Astrocyte (in vitro differentiated cells and primary cell): ENCODE data around the gene RAB5B. TPM values are rescaled to one million over a fixed set of nuclear protein-coding genes. Genes with fewer than 3 reads are reported as not detected.

Experiments used
- DNase-seq: peaks from one replicate; pipeline ENCODE4 v3.0.0-alpha.2; 2010; ENCODE audit warnings: low read depth
- FAIRE-seq: peaks from 2 replicates; lab custom pipeline; 2011; peaks lifted over from hg19 to GRCh38; lab: Jason Lieb, UNC
- H2AFZ ChIP-seq: 2 replicates; pipeline ENCODE4 v1.6.0; 2012; ENCODE audit warnings: low read depth, low read length, inconsistent platforms
- H3K27ac ChIP-seq: 2 replicates; pipeline ENCODE4 v1.5.1; 2011; ENCODE audit warnings: low read depth, low read length, inconsistent platforms
- H3K27me3 ChIP-seq: 2 replicates; pipeline ENCODE4 v1.6.0; 2011; ENCODE audit warnings: low read length, inconsistent platforms; ENCODE audit not compliant: insufficient read depth
- H3K36me3 ChIP-seq: 2 replicates; pipeline ENCODE4 v1.5.1; 2011; ENCODE audit warnings: low read length, inconsistent platforms; ENCODE audit not compliant: insufficient read depth
- H3K4me1 ChIP-seq: 2 replicates; pipeline ENCODE4 v1.5.1; 2011; ENCODE audit warnings: low read length, inconsistent platforms; ENCODE audit not compliant: insufficient read depth
- H3K4me2 ChIP-seq: 2 replicates; pipeline ENCODE4 v1.6.0; 2012; ENCODE audit warnings: low read length, inconsistent platforms
- H3K4me3 ChIP-seq: 2 replicates; pipeline ENCODE4 v1.5.1; 2011; ENCODE audit warnings: low read depth, mild to moderate bottlenecking, low read length, inconsistent platforms; ENCODE audit not compliant: insufficient read depth
- H3K79me2 ChIP-seq: 2 replicates; pipeline ENCODE4 v1.6.0; 2012; ENCODE audit warnings: mild to moderate bottlenecking, low read length, inconsistent platforms; ENCODE audit not compliant: insufficient read depth
- H3K9ac ChIP-seq: 2 replicates; pipeline ENCODE4 v1.6.0; 2012; ENCODE audit warnings: mild to moderate bottlenecking, low read length, inconsistent platforms
- H3K9me3 ChIP-seq: 2 replicates; pipeline ENCODE4 v1.5.1; 2012; ENCODE audit warnings: low read depth, mild to moderate bottlenecking, low read length, inconsistent platforms; ENCODE audit not compliant: insufficient read depth
- H4K20me1 ChIP-seq: 2 replicates; pipeline ENCODE4 v1.6.0; 2012; ENCODE audit warnings: low read length, inconsistent platforms; ENCODE audit not compliant: insufficient read depth
- H3K27ac Mint-ChIP-seq: one replicate; pipeline ENCODE4 v1.8.0; 2021; ENCODE audit warnings: mild to moderate bottlenecking, mixed read lengths; ENCODE audit not compliant: unreplicated experiment
- H3K27me3 Mint-ChIP-seq: one replicate; pipeline ENCODE4 v1.8.0; 2021; ENCODE audit warnings: low read depth, mixed read lengths; ENCODE audit not compliant: unreplicated experiment
- H3K36me3 Mint-ChIP-seq: one replicate; pipeline ENCODE4 v1.8.0; 2021; ENCODE audit warnings: low read depth, mixed read lengths; ENCODE audit not compliant: unreplicated experiment
- H3K4me1 Mint-ChIP-seq: one replicate; pipeline ENCODE4 v1.8.0; 2021; ENCODE audit warnings: low read depth, mixed read lengths; ENCODE audit not compliant: unreplicated experiment
- H3K4me3 Mint-ChIP-seq: one replicate; pipeline ENCODE4 v1.8.0; 2021; ENCODE audit warnings: mild to moderate bottlenecking, moderate library complexity, mixed read lengths; ENCODE audit not compliant: unreplicated experiment
- H3K9me3 Mint-ChIP-seq: one replicate; pipeline ENCODE4 v1.8.0; 2021; ENCODE audit warnings: mild to moderate bottlenecking, mixed read lengths; ENCODE audit not compliant: unreplicated experiment
- EZH2 ChIP-seq: IDR thresholded peaks from 2 replicates; pipeline ENCODE4 v1.6.1; 2012; ENCODE audit warnings: mild to moderate bottlenecking, low read length, inconsistent platforms; ENCODE audit not compliant: insufficient read depth
- total RNA-seq: library from RNA; stranded (reverse); gene quantifications from 2 replicates; pipeline ENCODE4 v1.2.1, GENCODE V29; 2021
- TF ChIP-seq, protein P1 (sequence below): IDR thresholded peaks from 2 replicates; pipeline ENCODE4 v1.5.1; 2011; ENCODE audit warnings: low read depth, mild to moderate bottlenecking, inconsistent platforms, low read length, moderate library complexity; ENCODE audit not compliant: insufficient read depth

Gene RAB5B
- total RNA-seq, 1 donor from 2014 or later: 127 TPM

DNA sequence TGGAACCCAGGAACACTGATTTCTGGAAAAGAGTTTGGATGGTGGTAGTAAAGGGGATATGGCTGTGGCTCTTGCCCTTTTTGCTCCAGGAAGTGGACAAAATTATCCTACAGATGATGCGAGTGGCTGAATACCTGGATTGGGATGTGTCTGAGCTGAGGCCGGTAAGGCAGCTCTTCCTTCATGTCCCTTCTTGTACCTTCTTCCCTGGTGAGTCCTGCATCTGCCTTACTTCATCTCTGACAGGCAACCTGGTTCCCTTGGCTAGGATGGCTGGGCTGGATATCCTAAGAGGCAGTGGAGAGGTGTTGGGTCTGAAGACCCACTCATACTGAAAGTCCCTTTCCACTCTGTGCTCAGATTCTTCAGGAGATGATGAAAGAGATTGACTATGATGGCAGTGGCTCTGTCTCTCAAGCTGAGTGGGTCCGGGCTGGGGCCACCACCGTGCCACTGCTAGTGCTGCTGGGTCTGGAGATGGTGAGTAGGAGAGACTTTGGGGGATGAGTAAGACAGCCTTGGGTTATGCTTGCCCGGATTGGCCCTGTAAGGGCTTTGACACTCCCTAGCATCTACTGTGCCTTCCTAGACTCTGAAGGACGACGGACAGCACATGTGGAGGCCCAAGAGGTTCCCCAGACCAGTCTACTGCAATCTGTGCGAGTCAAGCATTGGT is 34.9 kb upstream of the RAB5B start:
- Histone ChIP-seq H3K4me2 (no peak overlapping the region), H3K4me1 (peaks cover 18% of the 10 kb centered on the region), H3K4me3 (no peak overlapping the region), H3K27me3 (no peaks in the 10 kb centered on the region), H3K9me3 (no peaks in the 10 kb centered on the region), H2AFZ (no peak overlapping the region), H3K36me3 (peaks cover 10% of the 10 kb centered on the region), H3K79me2 (peaks cover 4% of the 10 kb centered on the region), H3K27ac (no peak overlapping the region), H3K9ac (no peak overlapping the region), H4K20me1 (no peaks in the 10 kb centered on the region)
- Mint-ChIP-seq H3K4me1 (peaks cover 32% of the 10 kb centered on the region), H3K9me3 (no peaks in the 10 kb centered on the region), H3K36me3 (peaks cover 41% of the 10 kb centered on the region), H3K27ac (peak overlapping the region; percentile 62), H3K4me3 (peak overlapping the region; percentile 16), H3K27me3 (no peaks in the 10 kb centered on the region)
- DNase-seq (no peak), FAIRE-seq (no peak)
- TF ChIP-seq, protein P1, sequence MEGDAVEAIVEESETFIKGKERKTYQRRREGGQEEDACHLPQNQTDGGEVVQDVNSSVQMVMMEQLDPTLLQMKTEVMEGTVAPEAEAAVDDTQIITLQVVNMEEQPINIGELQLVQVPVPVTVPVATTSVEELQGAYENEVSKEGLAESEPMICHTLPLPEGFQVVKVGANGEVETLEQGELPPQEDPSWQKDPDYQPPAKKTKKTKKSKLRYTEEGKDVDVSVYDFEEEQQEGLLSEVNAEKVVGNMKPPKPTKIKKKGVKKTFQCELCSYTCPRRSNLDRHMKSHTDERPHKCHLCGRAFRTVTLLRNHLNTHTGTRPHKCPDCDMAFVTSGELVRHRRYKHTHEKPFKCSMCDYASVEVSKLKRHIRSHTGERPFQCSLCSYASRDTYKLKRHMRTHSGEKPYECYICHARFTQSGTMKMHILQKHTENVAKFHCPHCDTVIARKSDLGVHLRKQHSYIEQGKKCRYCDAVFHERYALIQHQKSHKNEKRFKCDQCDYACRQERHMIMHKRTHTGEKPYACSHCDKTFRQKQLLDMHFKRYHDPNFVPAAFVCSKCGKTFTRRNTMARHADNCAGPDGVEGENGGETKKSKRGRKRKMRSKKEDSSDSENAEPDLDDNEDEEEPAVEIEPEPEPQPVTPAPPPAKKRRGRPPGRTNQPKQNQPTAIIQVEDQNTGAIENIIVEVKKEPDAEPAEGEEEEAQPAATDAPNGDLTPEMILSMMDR: no peak
- TF ChIP-seq EZH2: no peak

DNA sequence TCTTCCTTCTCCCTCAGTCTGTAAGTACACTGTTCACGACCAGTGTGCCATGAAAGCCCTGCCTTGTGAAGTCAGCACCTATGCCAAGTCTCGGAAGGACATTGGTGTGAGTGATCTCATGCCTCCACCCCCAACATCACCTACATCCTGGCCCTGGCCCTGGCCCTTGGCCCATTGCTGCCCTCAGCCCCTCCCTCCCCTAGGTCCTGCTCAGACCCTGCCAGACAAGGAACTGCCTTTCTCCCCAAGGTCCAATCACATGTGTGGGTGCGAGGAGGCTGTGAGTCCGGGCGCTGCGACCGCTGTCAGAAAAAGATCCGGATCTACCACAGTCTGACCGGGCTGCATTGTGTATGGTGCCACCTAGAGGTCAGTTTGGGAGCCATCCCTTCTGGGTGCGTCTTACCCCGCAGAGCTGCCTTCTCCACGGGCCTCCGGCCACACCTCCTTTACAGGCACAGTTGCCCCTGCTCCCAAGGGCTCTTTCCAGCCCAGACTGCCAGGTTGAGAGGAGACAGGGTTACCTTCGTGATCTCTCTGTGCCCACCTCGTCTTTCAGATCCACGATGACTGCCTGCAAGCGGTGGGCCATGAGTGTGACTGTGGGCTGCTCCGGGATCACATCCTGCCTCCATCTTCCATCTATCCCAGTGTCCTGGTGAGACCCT is 33.7 kb upstream of the RAB5B start:
- peaks cover 27% of the 10 kb centered on the region for H3K4me1 Mint-ChIP-seq
- H3K36me3 Mint-ChIP-seq: peaks cover 41% of the 10 kb centered on the region
- no peak overlapping the region for H3K27ac ChIP-seq
- no peak for FAIRE-seq
- peak overlapping the region; percentile 67 for H2AFZ ChIP-seq
- H3K27me3 ChIP-seq: no peaks in the 10 kb centered on the region
- peak overlapping the region; percentile 48 for H3K4me3 Mint-ChIP-seq
- peaks cover 18% of the 10 kb centered on the region for H3K4me1 ChIP-seq
- peak overlapping the region; percentile 42 for H3K9ac ChIP-seq
- no peaks in the 10 kb centered on the region for H3K79me2 ChIP-seq
- H3K27ac Mint-ChIP-seq: peak overlapping the region; percentile 29
- H3K4me3 ChIP-seq: no peak overlapping the region
- no peaks in the 10 kb centered on the region for H3K9me3 ChIP-seq
- no peaks in the 10 kb centered on the region for H3K9me3 Mint-ChIP-seq
- H4K20me1 ChIP-seq: no peaks in the 10 kb centered on the region
- H3K4me2 ChIP-seq: peak overlapping the region; percentile 59
- peaks cover 10% of the 10 kb centered on the region for H3K36me3 ChIP-seq
- no peaks in the 10 kb centered on the region for H3K27me3 Mint-ChIP-seq
- TF ChIP-seq, protein P1: peak; percentile 86
- no peak for TF ChIP-seq EZH2
- DNase-seq: peak; percentile 56

DNA sequence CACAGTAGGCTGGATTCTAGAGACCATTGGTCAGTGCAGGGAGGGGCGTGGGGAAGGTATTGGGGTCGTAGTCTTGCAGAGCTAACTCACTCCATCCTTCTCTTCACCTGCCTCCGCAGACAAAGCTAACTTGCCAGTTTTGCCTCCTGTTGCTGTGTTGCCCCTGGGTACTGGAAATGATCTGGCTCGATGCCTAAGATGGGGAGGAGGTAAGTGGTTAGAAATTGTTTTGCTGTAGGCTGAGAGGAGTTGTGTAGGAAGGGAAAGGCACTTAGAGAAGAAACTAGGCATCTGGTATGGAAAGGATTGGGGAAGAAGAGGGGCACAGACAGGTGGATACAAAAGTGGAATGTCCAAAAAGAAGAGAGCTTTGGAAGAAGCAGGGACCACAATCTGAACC is 31.8 kb upstream of the RAB5B start:
- Mint-ChIP-seq H3K27ac (peak overlapping the region; percentile 4), H3K9me3 (no peaks in the 10 kb centered on the region), H3K36me3 (peaks cover 33% of the 10 kb centered on the region), H3K4me3 (peak overlapping the region; percentile 28), H3K27me3 (no peaks in the 10 kb centered on the region), H3K4me1 (peaks cover 14% of the 10 kb centered on the region)
- FAIRE-seq (no peak), DNase-seq (no peak)
- H3K9me3 ChIP-seq: no peaks in the 10 kb centered on the region
- TF ChIP-seq, protein P1: no peak
- TF ChIP-seq EZH2: no peak
- peaks cover 14% of the 10 kb centered on the region for H3K36me3 ChIP-seq
- H3K4me2 ChIP-seq: no peak overlapping the region
- H3K4me1 ChIP-seq: peaks cover 13% of the 10 kb centered on the region
- no peaks in the 10 kb centered on the region for H4K20me1 ChIP-seq
- no peaks in the 10 kb centered on the region for H3K27me3 ChIP-seq
- H2AFZ ChIP-seq: no peak overlapping the region
- no peak overlapping the region for H3K27ac ChIP-seq
- H3K9ac ChIP-seq: no peak overlapping the region
- H3K79me2 ChIP-seq: no peaks in the 10 kb centered on the region
- H3K4me3 ChIP-seq: no peak overlapping the region
